GM21515 (cell line): ENCODE data around the gene GOLGA3.
"Not testable (repeated sequence)": the region's sequence is repeated elsewhere in the genome, so short reads cannot be mapped to it uniquely, and the experiment has no call there.

ENCODE experiments used
- ATAC-seq: cut with Tn5 transposase; IDR thresholded peaks from one replicate; pipeline ENCODE4 v1.9.1; 2021; ENCODE audit not compliant: unreplicated experiment

The GOLGA3 gene

DNA sequence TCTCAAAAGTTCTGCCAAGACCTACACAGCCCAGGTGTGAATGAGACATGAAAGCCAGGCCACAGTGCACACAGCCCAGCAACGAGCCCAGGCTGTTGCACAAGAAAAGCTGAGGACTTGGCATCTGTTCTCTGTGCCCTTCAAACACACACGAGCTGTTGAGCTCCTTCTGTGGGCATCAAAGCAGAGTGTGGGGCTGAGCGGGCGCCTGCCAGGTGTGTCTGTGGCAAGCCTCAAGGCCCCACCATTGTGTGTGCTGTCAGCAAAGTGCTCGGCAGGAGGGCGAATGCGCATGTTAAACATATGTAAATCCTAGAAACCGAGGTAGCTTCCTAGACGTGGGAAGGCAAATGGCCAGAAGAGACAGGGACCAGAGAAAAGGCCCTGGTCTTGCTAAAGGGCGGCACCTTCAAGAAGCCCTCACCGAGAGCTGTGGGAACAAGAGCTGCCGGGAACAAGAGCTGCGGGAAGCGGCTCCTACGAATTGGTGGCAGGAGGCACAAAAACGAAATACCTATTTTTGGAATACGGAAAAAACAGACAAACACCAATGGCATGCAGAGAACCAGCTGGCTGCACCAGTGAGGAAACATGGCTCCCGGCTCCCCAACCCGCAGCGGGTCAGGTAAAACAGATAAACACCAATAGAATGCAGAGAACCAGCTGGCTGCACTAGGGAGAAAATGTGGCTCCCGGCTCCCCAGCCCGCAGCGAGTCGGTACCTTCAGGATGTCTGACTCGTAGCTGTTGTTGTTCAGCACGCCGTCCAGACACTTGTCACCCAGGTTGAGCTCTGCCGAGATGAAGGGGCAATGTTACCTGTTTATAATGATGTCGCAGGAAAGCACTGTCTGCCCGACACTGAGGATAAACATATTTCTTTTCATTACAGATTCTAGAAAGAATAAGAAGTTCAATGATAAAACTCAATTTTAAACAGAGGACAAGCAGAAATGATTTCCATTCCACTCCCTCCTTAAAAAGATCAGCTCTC, 19.0 kb upstream of the GOLGA3 start:
- ATAC-seq, result no peak

DNA sequence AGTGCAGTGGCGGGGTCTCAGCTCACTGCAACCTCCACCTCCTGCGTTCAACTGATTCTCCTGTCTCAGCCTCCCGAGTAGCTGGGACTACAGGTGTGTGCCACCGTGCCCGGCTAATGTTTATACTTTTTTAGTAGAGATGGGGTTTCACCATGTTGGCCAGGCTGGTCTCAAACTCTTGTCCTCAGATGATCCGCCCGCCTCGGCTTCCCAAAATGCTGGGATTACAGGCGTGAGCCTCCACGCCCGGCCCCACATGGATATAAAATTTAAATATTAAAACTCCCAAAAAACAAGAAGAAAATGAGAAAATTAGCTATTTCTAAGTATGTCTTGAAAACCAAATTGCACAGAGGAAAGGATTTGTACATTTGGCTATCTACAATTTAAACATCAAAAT, 16.0 kb upstream of the GOLGA3 start:
- ATAC-seq, result not testable (repeated sequence)

DNA sequence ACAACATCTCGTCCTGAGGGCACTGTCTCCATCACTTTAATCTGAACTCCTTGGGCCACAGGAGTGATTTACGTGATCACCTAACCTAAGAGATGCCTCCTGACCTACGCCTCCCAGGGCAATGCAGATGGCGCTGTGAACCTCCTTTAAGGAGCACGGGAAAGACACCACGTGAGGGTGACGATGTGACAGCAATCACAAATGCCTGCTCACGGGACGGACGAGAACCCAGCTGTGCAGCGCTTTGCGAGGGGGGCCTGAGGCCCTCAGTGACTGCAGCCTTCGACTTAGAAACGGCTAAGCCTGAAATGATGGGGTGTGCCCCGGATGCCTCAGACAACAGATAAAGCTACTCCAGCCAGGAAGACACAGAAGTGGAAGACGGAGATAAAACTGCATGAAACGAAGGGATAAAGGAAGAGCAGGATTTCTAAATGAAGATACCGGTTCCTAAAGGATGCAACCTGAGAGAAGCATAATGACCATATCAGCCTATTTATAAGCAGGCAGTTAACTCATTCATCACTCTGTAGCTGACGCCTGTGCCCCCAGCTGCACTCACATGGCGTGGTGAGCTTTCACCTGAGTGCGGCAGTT, 13.9 kb upstream of the GOLGA3 start:
- ATAC-seq, result no peak

DNA sequence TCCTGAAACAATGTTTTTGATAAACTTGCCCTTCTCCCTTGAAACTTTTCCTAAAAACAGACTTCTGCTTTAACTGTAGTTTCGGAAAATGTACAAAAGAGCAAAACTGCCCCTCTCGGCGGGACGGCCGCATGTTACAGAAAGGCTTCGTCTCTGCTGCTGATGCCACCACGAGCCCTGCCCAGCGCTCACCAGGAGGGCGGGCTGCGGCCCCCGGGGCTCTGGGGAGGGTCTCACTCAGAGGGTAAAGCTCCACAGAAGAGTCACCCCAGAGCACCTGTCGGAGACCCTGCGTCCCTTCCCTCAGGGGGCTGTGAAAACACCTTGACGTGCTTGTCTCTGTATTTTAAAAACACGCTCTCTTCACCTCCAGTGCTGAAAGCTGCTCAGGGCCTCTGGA, 12.5 kb upstream of the GOLGA3 start:
- no peak for ATAC-seq

DNA sequence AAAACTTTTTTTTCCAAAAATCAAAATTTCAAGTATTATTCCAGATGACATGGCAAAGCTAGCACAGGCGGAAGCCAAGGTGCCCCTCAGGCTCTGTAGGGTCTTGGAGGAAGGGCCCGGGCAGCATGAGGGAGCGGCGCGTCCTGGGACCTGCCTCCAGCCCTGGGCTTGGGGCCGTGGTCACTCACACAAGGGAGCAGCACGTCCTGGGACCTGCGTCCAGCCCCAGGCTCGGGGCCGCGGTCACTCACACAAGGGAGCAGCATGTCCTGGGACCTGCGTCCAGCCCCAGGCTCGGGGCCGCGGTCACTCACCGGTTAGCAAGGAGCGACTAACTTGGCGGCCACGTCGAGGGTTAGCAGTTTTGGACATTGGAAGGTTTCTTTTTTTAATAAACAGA, 11.9 kb upstream of the GOLGA3 start:
- no peak for ATAC-seq

DNA sequence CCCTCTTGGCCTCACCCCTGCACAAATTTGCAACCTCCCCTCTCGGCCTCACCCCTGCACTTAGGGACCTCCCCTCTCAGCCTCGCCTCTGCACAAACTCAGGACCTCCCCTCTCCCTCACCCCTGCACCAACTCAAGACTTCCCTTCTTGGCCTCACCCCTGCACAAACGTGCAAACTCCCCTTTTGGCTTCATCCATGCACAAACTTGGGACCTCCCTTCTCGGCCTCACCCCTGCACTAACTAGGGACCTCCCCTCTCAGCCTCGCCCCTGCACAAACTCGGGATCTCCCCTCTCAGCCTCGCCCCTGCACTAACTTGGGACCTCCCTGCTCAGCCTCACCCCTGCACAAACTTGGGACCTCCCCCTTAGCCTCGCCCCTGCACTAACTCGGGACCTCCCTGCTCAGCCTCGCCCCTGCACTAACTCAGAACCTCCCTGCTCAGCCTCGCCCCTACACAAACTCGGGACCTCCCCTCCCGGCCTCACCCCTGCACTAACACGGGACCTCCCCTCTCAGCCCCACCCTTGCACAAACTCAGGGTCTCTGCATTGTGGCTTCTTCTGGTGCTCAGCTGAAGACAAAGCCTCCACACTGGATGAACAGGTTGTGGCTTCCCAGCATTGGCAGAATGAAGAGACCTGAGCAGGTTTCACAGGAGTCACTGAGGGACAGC, 11.0 kb upstream of the GOLGA3 start:
- no peak for ATAC-seq

DNA sequence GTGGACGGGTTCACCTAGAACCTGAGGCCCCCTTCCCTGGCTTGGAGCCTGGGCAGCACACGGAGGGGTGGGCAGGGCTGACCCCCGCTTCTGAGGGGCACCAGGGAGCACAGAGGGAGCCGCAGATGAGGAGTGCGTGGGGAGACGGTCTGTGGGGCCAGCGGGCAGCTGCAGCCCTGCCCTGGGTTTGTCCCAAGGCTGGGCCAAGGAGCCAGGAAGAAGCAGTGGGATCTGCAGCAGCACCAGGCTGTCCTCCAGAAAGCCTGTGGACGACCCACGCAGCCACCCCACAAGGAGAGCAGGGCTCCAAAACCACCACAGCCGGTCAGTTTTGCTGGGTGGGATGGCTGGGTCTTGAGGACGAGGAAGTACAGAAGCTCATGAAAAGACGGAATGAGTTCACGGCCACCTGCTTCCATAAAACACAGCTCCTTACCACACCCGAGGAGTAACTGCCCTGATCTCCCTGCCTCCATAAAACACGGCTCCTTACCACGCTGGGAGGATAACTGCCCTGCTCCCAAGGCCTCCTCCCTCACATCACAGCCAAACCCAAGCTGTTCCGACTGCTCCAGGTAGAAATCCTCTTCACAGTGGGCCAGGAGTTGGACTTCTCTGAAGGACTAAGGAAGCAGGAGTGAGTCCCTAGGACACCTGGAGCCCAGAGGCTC, 9.9 kb upstream of the GOLGA3 start:
- ATAC-seq, result no peak

DNA sequence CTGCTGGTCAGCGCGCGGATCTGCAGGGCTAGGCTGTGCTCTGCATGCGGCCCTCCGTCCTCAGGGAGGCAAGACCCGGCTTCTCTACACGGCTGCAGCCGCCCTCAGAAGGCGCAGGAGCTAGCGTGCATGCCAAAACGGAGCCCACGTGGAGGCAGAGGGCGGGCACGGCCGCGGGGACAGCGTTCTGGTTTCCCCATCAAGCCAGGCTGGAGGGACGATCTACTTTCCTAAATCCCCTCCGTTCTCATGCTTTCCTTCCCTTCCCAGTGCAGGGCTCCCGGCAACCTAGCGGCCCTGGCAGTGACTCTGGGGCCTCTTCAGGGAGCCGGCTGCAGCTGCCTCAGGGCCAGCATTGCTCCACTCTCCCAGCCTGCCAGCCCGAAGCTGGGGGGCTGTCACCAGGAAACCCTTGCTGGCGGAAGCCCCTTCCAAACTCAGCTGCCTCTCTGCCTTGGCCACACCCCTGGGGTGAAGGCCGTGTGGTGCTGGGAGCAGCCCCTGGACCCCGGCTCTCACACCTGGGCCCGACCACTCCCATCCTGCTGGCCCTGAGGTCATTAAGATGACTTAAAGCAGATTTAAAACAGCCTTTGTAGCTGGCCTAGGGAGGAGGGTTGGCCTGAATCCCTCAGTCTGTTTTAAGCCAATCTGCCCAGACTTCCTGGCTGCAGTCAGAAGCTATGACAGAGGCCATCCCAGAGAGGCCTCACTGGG, 9.2 kb upstream of the GOLGA3 start:
- no peak for ATAC-seq

DNA sequence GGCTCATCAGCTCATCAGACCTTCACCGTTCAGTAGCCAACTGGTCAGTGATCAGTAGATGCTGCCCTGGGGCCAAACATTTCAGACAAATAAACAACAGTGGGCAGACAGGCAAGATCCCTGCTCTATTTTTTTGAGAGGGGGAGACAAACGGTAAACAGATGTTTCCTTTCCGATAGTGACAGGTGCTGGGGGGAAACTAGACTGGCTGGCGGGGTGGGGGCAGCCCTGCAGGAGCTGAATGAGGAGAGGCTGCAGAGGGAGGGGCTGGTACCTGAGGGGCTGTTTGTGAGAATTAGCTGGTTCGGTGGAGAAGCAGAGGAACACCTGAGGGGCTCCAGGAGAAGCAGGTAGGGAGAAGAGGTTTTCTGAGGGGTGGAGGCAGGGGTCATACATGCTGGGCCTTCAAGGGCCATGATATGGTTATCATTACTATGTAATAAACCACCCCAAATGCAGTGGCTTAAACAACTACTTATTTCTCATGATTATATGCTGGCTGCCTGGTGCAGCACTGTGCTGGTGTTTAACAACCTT, 8.2 kb upstream of the GOLGA3 start:
- ATAC-seq, result no peak

DNA sequence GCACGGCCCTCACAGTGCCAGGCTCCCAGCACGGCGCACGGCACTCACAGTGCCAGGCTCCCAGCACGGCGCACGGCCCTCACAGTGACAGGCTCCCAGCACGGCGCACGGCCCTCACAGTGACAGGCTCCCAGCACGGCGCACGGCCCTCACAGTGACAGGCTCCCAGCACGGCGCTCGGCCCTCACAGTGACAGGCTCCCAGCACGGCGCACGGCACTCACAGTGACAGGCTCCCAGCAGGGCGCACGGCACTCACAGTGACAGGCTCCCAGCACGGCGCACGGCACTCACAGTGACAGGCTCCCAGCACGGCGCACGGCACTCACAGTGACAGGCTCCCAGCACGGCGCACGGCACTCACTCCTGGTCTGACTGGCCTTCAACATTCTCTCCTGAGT, 7.6 kb upstream of the GOLGA3 start:
- not testable (repeated sequence) for ATAC-seq

DNA sequence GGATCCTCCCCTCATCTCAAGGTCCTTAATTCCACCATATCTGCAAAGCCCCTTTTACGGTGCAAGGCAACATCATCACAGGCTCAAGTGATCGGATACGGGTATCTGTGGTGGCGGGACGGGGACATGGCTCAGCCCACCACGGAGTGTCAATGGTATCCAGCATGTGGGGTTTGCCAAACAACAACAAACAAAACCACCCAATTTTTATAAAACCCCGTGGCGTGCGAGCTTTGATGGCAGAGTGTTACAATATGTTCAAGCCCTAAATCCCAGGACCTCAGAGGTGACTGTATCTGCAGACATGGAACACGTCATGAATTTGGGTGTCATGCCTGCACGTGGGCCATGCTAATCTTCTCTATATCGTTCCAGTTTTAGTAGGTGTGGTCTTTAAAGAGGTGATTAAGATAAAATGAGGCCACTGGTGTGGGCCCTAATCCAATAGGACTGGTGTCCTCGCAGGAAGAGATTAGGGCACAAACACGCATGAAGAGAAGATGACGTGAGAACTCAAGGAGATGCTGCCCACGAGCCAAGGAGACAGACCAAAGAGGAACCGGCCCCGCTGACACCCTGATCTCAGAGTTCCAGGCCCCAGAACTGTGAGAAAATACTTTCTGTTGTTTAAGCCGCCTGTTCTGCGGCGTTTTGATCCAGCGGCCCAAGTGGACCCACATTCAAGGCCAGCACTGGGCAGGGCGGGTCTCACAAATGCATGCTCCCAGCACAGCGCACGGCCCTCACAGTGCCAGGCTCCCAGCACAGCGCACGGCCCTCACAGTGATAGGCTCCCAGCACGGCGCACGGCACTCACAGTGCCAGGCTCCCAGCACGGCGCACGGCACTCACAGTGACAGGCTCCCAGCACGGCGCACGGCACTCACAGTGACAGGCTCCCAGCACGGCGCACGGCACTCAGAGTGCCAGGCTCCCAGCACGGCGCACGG, 6.7 kb upstream of the GOLGA3 start:
- ATAC-seq, result no peak

DNA sequence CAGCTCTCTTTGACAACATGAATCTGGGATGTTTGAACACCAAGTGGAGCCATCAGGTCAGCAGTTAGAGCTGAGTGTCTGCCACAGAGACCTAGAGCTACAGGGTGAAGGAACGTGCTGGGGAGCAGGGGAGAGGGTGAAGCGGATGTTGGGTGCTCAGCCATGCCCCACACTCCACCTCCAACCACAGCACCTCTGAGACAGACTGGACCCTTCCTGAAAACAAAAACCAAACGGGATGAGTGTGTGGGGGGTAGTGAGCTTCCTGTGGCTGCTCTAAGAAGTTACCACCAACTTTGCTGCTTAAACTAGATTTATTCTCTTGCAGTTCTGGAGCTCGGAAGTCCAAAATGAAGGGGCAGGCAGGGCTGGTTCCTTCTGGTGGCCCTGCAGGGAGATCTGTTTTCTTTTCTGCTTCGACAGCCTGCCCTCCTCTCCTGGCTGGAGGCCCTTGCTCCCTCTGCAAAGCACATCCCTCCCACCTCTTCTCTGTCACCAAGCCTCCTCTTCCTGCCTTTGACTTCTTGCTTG, 5.6 kb upstream of the GOLGA3 start:
- ATAC-seq, result no peak

DNA sequence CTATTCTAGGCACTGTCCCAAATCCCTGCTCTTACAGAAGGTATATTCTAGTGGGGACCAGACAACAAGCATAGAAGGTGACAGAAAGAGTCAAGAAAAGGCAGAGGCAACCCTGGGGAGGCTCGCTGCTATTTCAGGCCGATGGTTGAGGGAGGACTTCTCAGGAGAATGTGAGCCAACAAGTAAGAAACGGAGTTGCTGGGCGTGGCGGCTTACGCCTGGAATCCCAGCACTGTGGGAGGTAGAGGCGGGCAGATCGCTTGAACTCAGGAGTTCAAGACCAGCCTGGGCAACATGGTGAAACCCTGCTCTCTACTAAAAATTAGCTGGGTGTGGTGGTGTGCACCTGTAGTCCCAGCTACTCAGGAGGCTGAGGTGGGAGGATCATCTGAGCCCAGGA, 4.7 kb upstream of the GOLGA3 start:
- ATAC-seq, result no peak

DNA sequence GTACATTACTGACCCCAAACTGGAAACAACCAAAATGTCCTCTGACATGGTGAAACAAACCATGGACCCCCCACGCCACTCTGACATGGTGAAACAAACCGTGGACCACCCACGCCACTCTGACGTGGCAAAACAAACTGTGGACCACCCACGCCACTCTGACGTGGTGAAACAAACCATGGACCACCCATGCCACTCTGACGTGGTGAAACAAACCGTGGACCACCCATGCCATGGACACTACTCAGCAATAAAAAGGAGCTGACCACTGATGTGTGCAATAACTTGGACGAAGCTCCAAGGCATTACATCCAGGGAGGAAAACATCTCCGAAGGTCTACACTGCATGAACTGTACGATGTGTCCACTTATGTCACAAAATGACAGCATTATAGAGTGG, 3.1 kb upstream of the GOLGA3 start:
- no peak for ATAC-seq

DNA sequence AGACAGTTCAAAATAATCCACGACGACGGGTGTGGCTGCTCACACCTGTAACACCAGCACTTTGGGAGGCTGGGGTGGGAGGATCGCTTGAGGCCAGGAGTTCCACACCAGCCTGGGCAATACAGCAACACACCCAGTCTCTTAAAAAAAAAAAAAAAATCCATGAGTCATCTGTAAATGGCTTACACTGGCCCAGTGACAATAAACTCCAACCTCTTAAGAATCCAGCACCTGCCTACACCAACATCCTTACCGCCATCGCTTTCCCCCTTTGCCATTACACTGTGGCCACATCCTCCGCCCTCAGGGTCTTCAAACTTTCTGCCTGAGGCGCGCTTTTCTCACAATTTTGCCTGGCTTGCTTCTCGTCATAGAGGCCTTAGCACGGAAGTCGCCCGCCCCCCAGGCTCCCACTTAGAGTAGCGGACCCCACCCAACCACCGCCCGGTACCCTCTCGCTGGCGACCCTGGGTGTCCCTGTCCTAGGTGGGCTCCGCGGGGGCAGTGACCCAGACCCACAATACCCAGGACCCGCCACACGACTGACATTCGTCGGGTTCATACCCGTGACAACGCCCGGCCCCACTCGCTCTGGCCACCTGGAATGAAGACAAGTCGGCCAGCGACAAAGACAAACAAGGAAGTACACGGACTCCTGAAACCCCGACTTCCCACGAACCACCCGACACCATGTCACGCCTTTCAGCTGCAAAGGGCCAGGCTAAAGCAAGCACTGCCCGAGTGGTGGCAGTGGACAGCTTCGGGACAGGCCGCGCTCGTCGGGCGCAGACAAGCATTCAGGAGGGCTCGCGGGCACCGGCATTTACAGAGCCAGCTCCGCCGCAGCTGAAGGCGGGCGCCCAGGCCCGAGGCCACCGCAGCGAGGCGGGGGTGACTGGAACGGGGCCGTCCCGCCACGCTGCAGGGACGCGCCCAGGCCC, 636 bp downstream of the GOLGA3 start:
- ATAC-seq, result peak; percentile 30

DNA sequence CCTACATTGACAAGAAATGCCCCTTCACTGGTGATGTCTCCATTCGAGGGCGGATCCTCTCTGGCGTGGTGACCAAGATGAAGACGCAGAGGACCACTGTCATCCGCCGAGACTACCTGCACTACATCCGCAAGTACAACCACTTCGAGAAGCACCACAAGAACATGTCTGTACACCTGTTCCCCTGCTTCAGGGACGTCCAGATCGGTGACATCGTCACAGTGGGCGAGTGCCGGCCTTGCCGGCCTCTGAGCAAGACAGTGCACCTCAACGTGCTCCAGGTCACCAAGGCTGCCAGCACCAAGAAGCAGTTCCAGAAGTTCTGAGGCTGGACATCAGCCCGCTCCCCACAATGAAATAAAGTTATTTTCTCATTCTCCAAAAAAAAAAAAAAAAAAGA, 2.8 kb downstream of the GOLGA3 start:
- ATAC-seq, result no peak

DNA sequence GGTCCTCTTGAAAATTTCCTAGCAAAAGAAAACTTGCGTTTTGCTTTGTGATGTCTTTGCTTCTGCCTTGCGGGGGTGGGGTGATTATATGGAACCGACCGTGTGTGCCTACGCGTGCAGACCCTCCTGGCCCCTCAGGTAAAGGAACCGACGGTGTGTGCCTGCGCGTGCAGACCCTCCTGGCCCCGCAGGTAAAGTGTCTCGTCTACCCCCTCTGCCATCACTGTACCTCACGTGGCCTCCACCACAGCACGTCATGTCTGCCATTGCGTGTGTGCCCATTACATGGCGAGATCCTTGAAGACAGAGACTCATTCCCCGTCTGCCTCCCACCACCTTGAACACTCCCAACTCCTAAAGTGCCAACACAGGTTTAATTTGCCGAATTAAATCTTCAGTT, 3.6 kb downstream of the GOLGA3 start:
- no peak for ATAC-seq

DNA sequence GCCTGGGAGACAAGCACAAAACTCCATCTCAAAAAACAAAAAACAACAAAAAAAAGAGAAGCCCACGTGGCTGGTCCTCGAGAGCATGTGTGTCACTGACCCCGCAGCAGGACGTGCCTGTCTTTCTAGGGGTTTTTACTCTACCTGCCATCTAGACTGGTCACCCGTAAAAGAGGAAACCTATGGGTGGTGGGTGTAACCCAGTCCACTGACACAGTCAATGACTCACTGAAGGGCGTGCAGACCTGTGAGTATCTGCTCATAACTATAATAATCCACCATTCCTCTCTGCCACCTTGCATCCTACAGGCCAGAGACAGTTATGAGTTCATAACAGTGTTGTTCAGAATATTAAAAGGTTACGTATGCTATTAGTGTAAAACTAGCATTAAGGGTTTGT, 4.6 kb downstream of the GOLGA3 start:
- ATAC-seq, result no peak
